GM21381 (cell line): ENCODE measurements around the gene FOXA3.

Source experiments
- ATAC-seq: cut with Tn5 transposase; IDR thresholded peaks from one replicate; pipeline ENCODE4 v1.9.1; 2021; ENCODE audit warnings: mild to moderate bottlenecking, moderate library complexity; ENCODE audit not compliant: unreplicated experiment

Gene FOXA3

DNA sequence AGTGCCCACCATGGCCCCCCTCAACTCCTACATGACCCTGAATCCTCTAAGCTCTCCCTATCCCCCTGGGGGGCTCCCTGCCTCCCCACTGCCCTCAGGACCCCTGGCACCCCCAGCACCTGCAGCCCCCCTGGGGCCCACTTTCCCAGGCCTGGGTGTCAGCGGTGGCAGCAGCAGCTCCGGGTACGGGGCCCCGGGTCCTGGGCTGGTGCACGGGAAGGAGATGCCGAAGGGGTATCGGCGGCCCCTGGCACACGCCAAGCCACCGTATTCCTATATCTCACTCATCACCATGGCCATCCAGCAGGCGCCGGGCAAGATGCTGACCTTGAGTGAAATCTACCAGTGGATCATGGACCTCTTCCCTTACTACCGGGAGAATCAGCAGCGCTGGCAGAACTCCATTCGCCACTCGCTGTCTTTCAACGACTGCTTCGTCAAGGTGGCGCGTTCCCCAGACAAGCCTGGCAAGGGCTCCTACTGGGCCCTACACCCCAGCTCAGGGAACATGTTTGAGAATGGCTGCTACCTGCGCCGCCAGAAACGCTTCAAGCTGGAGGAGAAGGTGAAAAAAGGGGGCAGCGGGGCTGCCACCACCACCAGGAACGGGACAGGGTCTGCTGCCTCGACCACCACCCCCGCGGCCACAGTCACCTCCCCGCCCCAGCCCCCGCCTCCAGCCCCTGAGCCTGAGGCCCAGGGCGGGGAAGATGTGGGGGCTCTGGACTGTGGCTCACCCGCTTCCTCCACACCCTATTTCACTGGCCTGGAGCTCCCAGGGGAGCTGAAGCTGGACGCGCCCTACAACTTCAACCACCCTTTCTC, 8.2 kb downstream of the FOXA3 start:
- no peak for ATAC-seq

DNA sequence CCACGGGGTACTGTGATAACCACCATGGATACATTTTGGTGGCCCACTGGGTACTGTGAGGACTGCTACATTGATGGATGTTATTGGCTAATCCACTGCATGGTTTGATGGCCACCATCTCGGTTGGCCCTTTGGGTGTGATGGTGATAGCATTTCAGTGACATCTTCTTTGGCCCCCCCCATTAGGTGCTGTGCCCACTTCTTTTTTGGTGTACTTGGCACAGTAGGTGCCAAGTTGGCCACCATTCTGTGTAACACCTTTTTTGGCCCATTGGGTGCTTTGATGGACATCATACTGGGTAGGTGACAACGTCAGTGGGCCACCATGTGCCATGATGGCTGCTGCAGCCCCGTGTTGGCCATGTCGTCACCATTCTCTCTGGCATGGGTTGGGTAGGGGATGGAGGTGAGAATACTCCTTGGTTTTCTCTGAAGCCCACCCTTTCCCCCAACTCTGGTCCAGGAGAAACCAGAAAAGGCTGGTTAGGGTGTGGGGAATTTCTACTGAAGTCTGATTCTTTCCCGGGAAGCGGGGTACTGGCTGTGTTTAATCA, 9.2 kb downstream of the FOXA3 start:
- no peak for ATAC-seq

DNA sequence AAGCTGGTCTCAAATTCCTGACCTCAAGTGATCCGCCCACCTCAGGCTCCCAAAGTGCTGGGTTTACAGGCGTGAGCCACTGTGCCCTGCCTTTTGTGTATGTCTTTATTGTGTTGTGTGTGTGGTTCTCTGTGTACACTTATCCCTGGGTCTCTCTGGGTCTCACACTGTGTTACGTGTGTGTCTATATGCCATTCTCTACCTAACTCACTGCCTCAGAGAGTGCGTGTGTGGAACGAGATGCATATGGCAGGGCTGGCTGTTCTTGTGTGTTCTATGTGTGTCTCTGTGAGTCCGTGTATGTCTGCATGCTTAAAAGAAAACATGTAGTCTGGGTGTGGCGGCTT, 10.5 kb downstream of the FOXA3 start:
- ATAC-seq: no peak

DNA sequence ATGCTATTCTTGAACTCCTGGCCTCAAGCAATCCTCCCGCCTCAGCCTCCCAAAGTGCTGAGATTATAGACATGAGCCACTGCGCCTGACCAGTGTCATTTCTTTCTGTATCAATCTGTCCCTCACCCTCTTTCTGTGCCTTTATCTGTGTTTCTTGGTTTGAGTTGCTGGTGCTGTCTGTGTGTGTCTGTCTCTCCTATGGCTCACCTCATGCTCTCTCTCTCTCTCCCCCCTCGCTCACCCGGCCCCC, 12.0 kb downstream of the FOXA3 start:
- ATAC-seq: no peak

DNA sequence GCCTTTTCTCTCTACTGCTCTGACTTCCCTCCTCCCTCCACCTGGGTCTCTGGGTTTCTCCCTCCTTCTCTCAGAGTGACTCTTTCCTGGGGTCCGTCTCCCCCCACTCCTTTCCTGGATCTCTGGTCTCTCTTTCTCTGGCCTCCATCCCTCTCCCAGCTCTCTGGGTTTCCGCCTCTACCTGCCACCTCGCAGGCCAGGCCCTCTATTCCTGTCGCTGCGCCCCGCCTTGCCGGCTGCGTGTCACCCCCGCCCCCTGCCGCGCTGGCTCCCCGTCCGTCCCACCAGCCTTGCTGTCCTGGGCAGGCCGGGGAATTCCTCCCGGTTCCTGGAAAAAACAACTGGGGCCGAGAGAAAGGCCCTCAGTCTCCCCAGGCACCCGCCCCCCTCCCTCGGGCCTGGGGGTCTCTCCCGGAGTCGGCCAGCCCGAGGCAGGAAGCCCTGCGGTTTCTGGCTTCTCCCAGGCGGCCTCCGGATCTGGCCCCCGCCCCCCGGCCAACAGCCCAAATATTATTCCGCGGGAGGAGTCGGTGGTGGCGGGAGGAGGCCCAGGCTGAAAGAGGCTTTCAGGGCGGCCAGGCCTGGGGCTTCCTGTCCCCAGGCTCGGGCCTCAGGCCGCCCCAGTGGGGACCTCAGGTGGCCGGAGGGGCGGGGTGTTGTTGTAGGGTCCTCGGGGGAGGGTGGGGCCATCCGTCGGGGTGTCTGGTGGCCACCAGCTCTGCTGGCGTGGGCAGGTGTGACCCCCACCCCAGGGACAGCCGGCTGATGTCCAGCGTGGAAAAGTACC, 12.5 kb downstream of the FOXA3 start:
- no peak for ATAC-seq

DNA sequence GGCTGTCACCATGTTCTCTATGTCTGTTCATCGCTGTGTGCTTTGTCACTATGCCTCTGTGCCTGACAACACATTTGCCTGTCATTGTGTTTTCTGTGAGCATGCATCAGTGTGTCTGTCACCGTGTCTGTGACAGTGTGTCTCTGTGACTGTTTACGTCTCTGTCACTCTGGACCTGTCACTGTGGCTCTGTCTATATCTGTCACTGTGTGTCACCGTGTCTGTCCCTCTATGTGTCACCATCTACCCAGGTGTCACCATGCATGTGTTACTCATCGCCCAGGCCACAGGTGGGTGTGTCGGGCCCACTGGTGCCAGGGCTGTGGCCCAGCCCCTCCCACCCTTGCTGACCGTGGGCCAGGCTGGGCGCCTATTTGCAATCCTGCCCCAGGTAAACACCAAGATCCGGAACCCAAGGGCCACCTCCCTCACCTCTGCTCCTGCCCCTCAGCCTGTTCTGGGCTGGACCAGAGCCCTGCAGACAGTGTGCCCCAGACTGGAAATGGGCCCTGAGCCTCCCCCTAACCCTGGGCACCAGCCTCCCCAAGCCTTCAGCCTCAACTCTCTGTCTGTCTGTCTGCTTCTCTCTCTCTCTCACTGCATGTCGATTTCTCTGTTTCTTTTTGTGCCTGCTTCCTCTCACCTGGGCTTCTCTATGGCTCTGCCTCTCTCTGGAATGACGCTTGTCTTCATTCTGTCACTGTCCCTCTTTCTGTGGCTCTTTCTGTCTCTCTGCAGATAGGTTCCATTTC, 14.1 kb downstream of the FOXA3 start:
- no peak for ATAC-seq

DNA sequence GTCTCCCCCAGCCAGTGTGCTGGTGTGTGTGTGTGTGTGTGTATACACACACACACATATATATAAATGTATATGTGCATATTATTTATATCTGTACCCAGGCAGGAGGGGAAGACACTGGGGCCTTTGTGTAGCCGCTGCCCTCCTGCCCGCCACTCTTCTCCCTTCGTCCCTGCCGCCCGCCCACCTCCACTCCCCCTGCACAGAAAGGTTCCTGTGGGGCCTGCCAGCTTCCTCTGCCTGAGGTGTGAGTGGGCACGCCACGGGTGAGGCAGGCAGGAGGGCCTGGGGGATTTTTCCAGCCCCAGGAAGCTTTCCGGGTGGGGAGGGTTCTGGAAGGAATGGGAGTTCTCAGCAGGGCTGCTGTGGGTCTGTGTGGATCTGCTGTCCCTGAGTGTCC, 14.9 kb downstream of the FOXA3 start:
- no peak for ATAC-seq

DNA sequence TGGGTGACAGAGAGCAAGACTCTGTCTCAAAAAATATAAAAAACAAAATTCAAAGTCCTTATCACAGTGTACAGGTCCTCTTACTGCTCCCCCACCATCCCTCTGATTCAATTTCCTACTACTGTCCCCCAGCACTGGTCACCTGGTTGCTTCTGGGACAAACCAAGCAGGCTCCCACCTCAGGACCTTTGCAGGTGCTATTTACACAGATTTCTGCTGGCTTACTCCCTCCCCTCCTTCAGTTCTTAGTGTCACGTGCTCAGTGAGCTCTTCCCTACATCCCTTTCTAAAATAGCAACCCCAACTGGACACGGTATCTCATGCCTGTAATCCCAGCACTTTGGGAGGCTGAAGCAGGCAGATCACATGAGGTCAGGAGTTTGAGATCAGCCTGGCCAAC, 15.8 kb downstream of the FOXA3 start:
- ATAC-seq: no peak

DNA sequence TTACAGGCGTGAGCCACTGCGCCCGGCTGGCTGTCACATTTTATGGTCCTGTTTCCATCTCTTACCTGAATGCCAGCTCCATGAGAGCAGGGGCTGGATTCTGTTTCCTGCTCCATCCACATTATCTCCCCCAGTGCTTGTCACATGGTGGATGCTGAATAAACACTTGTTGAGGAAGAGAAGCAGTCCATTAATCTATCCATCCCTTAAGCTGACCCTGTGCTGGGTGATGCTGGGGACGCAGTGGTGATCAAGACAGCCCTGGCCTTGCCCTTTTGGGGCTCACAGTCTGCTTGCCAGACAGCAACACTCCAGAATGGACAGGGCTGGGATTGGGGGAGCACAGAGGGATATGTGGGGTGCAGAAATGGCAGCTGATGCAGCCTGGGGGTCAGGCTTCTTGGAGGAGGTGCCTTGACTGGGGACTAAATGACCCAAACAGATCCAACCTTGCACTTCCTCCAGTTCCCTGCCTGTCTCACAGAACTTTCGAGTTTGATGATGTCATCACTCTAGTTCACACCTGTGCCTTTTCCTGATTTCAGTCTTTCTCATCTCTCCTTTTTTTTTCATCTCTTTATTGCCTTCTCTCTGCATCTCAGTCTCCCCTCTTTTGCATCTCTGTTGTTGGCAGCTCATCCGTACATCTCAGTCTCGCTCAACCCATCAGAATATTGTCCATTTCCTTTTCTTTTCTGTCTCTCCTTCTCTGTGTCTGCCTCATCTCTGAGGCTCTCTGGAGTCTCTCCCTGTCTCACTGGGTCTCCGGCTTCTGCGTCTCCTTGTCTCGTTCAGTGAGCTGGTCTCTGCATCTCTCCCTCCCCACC, 17.2 kb downstream of the FOXA3 start:
- ATAC-seq: no peak

DNA sequence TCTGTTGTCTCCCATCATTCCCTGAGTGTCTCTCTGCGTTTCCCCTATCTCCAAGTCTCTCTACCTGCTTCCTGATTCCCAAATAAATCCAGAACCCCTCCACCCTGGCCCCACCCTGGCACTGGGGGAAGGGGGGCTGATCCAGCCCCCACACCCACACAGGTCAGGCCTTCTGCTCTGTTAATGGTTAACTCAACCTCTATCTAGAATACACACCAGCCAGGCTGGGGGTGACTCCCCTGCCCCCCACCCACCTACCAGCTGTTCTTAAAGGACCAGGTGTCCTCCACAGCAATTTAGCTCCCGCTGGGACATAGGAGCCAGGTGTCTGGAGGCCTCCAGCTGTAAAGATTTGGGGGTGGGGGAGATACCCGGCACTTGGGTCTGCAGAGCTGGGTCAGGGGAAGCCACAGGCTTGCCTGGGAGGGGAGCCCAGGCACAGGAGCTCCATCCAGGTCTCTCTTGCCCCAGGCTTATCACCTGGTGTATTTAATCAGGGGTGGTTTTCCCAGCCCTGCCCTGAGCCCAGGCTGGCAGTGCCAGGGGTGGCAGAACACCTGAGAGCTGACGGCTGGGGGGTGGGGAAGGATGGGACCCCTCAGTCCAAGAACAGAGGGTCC, 17.9 kb downstream of the FOXA3 start:
- no peak for ATAC-seq

DNA sequence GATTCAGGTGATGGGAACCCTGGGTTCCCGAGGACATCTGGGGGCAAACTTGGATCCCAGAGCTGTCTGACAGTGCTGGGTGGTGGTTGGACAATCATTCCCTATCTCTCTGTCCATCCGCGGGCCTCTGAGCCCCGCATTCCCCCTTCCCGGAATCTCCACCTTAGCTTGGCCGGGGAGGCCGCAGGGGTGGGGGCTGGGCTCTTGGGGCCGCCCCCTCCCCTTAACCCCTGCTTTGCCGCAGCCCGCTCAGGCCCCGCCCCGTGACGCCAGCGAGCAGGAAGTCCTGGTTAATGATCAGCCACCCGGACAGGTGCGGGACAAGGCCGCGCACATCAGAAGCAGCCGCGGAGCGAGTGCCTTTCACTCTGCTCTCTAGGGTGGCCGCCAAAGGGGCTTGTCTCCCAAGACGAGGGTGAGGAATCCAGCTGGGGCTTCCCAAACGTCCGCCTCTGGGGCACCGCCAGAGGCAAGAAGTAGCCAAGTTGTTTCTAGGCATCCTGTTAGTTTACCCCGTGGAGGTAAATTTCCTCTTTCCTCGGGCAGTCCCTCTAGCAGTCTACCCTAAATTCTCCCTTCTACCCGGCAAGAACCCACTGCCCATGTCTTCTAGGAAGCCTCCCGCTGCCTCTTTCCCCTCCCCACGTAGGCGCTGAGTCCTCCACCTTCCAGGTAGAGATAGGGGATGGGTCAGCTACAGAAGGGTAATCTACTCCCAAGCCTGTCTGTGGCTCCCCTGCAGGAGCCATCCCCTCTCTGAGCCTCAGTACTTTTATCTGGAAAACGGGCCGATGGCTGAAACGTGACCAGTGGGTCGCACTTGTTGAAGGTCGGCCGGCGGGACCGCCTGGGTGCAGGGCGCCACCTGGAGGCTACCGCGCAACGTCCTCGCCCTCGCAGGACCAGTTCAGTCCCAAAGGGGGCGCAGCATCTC, 18.8 kb downstream of the FOXA3 start:
- ATAC-seq: peak; percentile 32

DNA sequence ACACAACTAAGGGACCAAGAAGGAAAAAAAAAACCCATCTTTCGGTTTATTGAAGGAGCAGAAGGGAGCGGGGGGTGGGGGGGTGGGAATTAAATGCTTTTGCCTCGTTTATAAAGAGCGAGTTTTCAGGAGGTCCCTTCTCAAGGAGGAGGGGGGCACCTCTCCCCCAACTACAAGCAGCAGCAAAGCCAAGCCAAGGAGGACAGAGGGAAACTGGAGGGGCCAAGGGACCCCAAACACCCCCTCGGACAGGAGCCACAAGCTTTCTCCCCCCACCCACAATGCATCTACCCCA, 19.4 kb downstream of the FOXA3 start:
- ATAC-seq: no peak

DNA sequence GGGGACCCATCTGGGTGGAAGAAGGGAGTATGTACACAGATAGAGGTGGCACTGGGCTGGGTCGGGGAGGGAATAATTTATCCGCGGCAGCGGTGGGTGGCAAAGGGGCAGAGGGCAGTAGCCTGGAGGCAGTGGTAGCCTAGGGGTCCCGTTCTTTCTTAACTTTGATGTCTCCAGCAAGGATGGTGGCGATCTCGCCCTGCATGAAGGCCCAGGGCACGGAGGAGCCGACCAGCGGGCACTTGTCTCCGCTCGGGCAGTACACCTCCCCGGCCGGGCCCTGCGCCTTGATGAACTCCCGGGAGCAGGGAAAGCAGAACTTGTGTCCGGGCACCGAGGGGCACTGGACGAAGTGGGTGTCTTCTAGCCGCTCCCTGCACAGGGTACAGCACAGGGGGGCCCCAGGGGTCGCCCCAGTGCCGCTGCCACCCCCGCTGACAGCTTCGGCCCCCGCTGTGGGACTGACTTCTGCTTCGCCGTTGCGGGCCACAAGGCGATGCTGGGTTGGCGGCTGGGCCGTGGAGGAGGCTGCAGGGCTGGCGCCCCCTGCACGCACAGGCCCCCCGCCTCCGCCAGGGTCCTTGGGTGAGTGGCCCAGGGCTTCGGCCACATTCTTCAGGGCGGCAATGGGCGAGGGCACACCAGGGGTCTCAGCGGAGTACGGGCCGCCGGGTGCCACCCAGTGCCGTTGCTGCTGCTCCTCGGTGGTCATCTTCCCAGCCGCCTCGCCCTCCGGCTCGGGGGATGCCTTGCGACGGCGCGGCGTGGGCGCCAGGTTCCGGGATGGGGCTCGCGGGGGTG, 20.0 kb downstream of the FOXA3 start:
- no peak for ATAC-seq

DNA sequence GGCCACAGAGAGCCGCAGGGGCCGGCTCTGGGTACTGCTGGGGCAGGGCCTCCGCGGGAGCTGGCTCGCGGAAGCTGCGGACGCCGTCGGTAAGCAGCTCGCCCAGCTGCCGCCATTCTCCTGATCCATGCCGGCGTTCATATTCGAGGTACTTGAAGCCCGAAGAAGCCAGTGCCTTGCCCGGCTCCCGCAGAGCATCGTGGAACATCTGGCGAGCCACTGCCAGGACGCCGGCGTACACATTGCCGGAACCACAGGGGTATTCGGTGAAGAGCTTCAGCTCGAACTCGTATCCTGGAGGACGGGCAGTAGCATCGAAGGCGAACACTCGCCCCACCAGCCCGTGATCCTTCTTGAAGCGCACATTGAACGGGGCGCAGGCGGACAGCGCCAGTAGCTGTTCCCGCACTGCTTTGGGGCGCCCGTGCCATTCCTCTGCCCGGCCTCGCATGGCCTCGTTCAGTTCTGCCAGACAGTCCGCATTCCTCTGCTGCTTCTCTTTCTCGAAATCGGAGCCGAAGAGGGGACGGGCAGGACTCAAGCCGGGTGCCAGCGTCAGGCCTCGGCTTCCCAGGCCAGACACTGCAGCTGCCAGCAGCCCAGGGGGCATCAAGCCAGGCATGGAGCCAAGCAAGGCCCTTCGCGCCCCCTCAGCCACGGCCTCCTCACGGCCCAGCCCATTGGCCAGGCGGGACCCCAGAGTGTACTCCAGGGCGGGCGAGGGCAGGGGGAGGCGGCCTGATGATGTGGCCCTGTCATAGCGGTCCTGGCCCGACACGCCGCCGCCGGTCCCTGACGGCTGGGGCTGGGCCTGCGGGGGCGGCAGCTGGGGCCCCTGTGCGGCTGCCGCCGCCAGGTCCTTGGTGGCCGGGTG, 20.8 kb downstream of the FOXA3 start:
- ATAC-seq: no peak

DNA sequence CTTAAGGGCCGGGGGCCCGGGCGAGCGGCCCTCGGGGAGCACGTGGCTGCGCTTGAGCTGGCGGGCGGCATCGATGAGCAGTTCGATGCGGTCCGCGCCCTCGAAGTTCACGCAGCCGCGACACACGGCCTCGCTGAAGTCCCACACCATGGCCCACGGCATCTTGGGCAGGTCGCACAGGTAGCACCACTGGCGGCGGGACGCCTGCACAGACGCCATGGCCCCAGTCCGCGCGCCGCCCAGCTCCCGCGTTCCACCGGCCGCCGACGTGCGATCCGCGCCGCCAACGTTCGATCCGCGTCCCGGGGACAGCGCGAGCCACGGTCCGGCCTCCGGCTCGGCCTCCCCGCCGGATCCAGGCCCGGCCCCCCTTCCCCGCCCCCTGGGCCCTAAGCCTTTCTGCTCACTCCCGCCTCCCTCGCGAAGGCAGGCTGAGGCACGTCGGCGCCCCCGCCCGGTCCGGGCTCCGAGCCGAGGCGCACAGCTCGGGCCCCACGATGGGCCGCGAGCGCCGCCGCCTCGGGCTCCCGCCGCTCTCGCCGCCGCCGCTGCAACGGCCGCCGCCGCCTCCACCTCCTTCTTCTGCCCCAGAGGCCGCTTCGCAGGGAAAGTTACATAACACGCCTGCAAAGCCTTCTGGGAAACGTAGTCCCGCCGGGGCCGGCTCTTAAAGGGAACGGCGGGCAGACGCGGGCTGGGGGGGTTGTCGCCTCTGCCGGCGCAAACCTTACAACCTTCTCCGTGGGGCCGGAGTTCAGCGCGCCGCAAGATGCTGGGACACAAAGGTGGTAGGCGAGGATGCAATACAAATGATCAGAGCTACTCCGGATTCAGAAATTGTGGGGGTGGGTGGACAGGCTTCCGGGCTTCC, 21.7 kb downstream of the FOXA3 start, which contains the start of gene IRF2BP1:
TSS of gene IRF2BP1 (minus strand) at position 586 of the 871 bp plus-strand sequence. CDS start at position 219, 367 bp downstream.
- ATAC-seq: peak; percentile 48

DNA sequence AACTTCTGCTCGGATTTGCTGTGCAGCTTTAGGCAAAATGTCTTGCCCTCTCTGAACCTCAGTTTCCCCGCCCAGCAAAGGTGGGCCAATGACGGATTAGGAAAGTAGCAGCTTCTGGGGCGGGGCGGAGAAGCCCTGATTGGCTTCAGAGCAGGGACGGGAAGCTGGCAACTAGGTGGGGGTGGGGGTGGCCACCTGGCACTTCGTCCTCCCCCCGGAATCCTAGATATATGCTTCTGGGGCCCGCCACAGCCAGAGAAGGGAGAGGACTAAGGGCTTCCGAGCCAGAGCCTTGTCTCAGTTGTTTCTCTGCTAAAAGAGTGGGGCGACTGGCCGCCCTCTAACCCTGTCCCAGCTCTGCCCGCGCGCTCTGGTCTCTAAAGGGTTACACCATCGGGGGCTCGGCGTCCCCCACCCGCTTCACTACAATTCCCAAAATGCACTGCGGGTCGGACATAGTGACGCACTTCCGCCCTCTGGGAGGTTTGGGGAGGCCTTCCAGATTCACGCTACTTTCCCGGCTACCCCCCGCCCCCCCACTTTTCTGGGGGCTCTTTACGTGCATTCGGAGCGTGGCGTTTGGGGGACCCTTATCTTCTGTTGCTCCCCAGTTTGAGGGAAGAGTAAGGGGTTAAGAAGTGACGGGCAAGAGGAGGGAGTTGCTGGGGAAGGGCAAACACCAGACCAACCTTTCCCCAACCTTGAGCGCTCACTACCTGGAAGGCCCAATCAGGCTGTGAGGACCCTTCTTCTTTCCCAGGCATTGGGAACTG, 22.5 kb downstream of the FOXA3 start:
- peak; percentile 42 for ATAC-seq
